Left ventricle myocardium inferior (tissue), 1 donor: ENCODE results near the gene SORT1. TPM values are rescaled to one million over a fixed set of nuclear protein-coding genes. Genes with fewer than 3 reads are reported as not detected.
"Not testable (repeated sequence)": the region's sequence is repeated elsewhere in the genome, so short reads cannot be mapped to it uniquely, and the experiment has no call there.

Experiments
- DNase-seq: peaks from one replicate; pipeline ENCODE4 v3.0.0-alpha.2; 2020
- H3K27ac ChIP-seq: fragments of 200-600 bp; replicated peaks from 2 replicates; pipeline ENCODE4 v1.8.0; 2021
- H3K27me3 ChIP-seq: fragments of 200-600 bp; 2 replicates; pipeline ENCODE4 v1.8.0; 2021; ENCODE audit warnings: low read depth
- H3K36me3 ChIP-seq: fragments of 200-600 bp; 2 replicates; pipeline ENCODE4 v1.8.0; 2021
- H3K4me1 ChIP-seq: fragments of 200-600 bp; 2 replicates; pipeline ENCODE4 v1.8.0; 2021
- H3K4me3 ChIP-seq: fragments of 200-600 bp; 2 replicates; pipeline ENCODE4 v1.8.0; 2021; ENCODE audit warnings: mild to moderate bottlenecking, moderate library complexity
- H3K9me3 ChIP-seq: fragments of 200-600 bp; replicated peaks from 2 replicates; pipeline ENCODE4 v1.8.0; 2021
- CTCF ChIP-seq: fragments of 200-600 bp; IDR thresholded peaks from 2 replicates; pipeline ENCODE4 v1.8.0; 2021; ENCODE audit warnings: antibody characterized with exemption, mild to moderate bottlenecking, borderline replicate concordance
- intact Hi-C: fragments of 100-400 bp; cut with micrococcal nuclease; formaldehyde crosslinking; loops from one replicate; pipeline ENCODE4 v1.11.0; 2022
- total RNA-seq: library from RNA; stranded (reverse); fragmentation: NEBNext Ultra II Directional; extraction: Animal tissue kit (Norgen Biotek cat#: 25700); gene quantifications from one replicate; pipeline ENCODE4 v1.2.1, GENCODE V29; 2021
- donor health status: DM: no; HTN: yes; CAD: no; lungs with severe emphysema.

The SORT1 gene
- total RNA-seq, 1 donor from 2014 or later: 146 TPM

GRCh38 chr1:109294481-109294880 is 103.2 kb downstream of the SORT1 start:
- TF ChIP-seq CTCF: no peak
- no peaks in the 10 kb centered on the region for H3K9me3 ChIP-seq
- no peaks in the 10 kb centered on the region for H3K36me3 ChIP-seq
- no peak for DNase-seq
- intact Hi-C loops: no loop called here
- no peak overlapping the region for H3K27ac ChIP-seq
- no peak overlapping the region for H3K4me3 ChIP-seq
- H3K4me1 ChIP-seq: peaks cover 21% of the 10 kb centered on the region
- H3K27me3 ChIP-seq: peaks cover 22% of the 10 kb centered on the region

GRCh38 chr1:109293026-109293425 is 104.7 kb downstream of the SORT1 start:
- TF ChIP-seq CTCF: no peak
- Histone ChIP-seq H3K9me3 (no peaks in the 10 kb centered on the region), H3K36me3 (no peaks in the 10 kb centered on the region), H3K27ac (no peak overlapping the region), H3K4me1 (peaks cover 7% of the 10 kb centered on the region), H3K4me3 (no peak overlapping the region), H3K27me3 (peaks cover 22% of the 10 kb centered on the region)
- intact Hi-C loops: no loop called here
- no peak for DNase-seq

DNA sequence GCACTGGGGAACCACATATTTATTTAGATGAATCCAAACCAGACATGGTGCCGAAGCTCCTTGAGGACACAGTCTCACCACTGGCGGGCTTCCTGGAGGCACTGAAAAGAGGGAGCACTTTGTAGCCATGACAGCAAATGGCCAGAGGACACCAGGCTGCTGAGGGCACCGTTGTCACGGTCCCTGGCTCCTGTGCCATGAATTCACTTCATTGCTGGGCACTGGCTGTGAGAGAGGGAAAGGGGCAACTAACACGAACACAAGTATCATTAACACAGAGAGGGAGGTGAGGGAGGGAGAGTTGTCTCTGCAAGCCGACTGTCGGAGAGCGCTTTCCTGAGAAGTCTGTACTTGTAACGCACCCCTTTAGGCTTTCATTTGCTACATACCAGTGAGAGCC is 105.4 kb downstream of the SORT1 start:
- Histone ChIP-seq H3K27me3 (peaks cover 22% of the 10 kb centered on the region), H3K27ac (no peak overlapping the region), H3K9me3 (no peaks in the 10 kb centered on the region), H3K36me3 (no peaks in the 10 kb centered on the region), H3K4me3 (no peak overlapping the region), H3K4me1 (peaks cover 3% of the 10 kb centered on the region)
- TF ChIP-seq CTCF: no peak
- DNase-seq: no peak
- intact Hi-C loops: no loop called here

DNA sequence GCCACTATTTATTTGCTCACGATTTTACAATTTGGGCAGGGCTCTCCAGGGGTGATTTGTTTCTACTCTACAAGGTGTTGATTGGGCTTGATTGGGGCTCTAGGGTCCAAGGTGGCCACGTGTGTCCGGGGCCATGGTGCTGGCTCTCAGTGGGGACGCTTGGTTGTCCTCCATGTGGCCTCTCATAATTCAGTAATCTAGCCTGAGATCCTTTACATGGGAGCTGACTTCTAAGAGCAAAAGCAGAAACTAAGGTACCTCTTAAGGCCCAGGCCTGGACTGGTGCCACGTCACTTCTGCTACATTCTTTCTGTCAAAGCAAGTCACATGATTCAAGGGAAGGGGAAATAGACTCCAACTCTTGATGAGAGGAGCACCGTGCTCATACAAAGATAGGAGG is 106.7 kb downstream of the SORT1 start:
- H3K36me3 ChIP-seq: no peaks in the 10 kb centered on the region
- no peak for DNase-seq
- H3K27me3 ChIP-seq: peaks cover 20% of the 10 kb centered on the region
- no peaks in the 10 kb centered on the region for H3K9me3 ChIP-seq
- no peak overlapping the region for H3K4me3 ChIP-seq
- peaks cover 3% of the 10 kb centered on the region for H3K4me1 ChIP-seq
- H3K27ac ChIP-seq: no peak overlapping the region
- intact Hi-C loops: no loop called here
- no peak for TF ChIP-seq CTCF

GRCh38 chr1:109290137-109290536 is 107.6 kb downstream of the SORT1 start:
- DNase-seq: no peak
- intact Hi-C loops: no loop called here
- peaks cover 13% of the 10 kb centered on the region for H3K27me3 ChIP-seq
- peaks cover 3% of the 10 kb centered on the region for H3K4me1 ChIP-seq
- H3K9me3 ChIP-seq: no peaks in the 10 kb centered on the region
- H3K36me3 ChIP-seq: no peaks in the 10 kb centered on the region
- H3K4me3 ChIP-seq: no peak overlapping the region
- H3K27ac ChIP-seq: no peak overlapping the region
- no peak for TF ChIP-seq CTCF

DNA sequence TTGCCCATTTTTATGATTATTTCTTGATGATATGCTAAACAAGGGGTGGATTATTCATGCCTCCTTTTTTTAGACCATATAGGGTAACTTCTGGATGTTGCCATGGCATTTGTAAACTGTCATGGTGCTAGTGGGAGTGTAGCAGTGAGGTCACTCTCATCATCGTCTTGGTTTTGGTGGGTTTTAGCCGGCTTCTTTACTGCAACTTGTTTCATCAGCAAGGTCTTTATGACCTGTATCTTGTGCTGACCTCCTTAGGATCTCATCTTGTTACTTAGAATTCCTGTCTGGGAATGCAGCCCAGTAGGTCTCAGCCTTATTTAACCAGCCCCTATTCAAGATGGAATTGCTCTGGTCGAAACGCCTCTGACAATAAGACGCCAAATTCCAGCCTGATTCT is 111.0 kb downstream of the SORT1 start:
- H3K27me3 ChIP-seq, intact Hi-C loops: not testable (repeated sequence)

More for the DNA sequence above, 111.0 kb downstream of the SORT1 start:
- H3K27ac ChIP-seq, H3K9me3 ChIP-seq, H3K4me3 ChIP-seq, DNase-seq, H3K36me3 ChIP-seq: not testable (repeated sequence)
- H3K4me1 ChIP-seq: peaks cover 27% of the 10 kb centered on the region
